Tibial nerve (tissue), 4 donors: Measurements from ENCODE around the gene C22orf39.

Experiments
- EP300 ChIP-seq, 2 donors: sonication (generic); formaldehyde crosslinking; IDR thresholded peaks; one replicate each; pipeline ENCODE4 v1.6.1; 2017; ENCODE audit warnings: antibody characterized with exemption in 2 of 2, mild to moderate bottlenecking in 1 of 2
- TF ChIP-seq, protein P1 (sequence below), 5 experiments: fragments of 200-600 bp in 3 of 5; fragments of 450-650 bp in 2 of 5; sonication (generic) in 3 of 5; IDR thresholded peaks; one replicate each; pipeline ENCODE4 v1.5.1; 2016 to 2019; ENCODE audit warnings: antibody characterized with exemption in 5 of 5, mild to moderate bottlenecking in 3 of 5, moderate library complexity in 2 of 5

DNA sequence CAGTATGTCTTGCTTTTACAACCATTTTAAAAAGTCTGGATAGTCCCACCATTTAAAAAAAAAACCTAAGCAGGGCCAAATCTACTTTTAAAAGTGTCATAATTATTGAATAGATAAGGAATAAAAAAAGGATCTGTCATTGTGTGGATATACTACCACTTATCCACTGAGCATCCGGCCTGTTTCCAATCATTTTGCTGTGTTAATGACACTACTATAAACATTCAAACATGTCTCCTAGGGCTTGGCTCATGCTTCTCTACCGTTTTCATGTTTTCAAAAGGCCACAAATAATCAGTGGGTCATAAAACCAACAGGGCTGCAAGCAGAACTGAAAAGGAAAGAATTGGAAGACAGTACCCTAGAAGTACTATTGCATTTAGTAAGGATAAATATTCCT is 12.5 kb upstream of the C22orf39 start:
- TF ChIP-seq, protein P1, sequence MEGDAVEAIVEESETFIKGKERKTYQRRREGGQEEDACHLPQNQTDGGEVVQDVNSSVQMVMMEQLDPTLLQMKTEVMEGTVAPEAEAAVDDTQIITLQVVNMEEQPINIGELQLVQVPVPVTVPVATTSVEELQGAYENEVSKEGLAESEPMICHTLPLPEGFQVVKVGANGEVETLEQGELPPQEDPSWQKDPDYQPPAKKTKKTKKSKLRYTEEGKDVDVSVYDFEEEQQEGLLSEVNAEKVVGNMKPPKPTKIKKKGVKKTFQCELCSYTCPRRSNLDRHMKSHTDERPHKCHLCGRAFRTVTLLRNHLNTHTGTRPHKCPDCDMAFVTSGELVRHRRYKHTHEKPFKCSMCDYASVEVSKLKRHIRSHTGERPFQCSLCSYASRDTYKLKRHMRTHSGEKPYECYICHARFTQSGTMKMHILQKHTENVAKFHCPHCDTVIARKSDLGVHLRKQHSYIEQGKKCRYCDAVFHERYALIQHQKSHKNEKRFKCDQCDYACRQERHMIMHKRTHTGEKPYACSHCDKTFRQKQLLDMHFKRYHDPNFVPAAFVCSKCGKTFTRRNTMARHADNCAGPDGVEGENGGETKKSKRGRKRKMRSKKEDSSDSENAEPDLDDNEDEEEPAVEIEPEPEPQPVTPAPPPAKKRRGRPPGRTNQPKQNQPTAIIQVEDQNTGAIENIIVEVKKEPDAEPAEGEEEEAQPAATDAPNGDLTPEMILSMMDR (IDR thresholded peaks at IDR 0.05): no peak
- TF ChIP-seq EP300 (IDR thresholded peaks at IDR 0.05): no peak
